SK-N-SH (cell line): Measurements from ENCODE around the gene SRGAP3.

Experiments used
- CTCF ChIP-seq: fragments of 200-600 bp; sonication (generic); IDR thresholded peaks from 2 replicates; pipeline ENCODE4 v1.6.1; 2017; ENCODE audit warnings: antibody characterized with exemption, mild to moderate bottlenecking, moderate library complexity
- EZH2phosphoT487 ChIP-seq: fragments of 200-600 bp; sonication (generic); IDR thresholded peaks from 2 replicates; pipeline ENCODE4 v1.6.1; 2017; ENCODE audit warnings: low read depth, mixed run types, mild to moderate bottlenecking, antibody characterized with exemption, moderate library complexity, borderline replicate concordance
- MXI1 ChIP-seq: IDR thresholded peaks from 2 replicates; pipeline ENCODE4 v1.6.1; 2012; ENCODE audit warnings: mild to moderate bottlenecking, low read depth, low read length, improper control_type of control experiment

GRCh38 chr3:8986741-8987140, 262.7 kb downstream of the SRGAP3 start:
- TF ChIP-seq CTCF (no peak), EZH2phosphoT487 (no peak), MXI1 (no peak)
